GM18517 (cell line): ENCODE results near the gene LAMA2.

ENCODE experiments used
- ATAC-seq: cut with Tn5 transposase; IDR thresholded peaks from one replicate; pipeline ENCODE4 v1.9.1; 2021; ENCODE audit warnings: mild to moderate bottlenecking, moderate library complexity; ENCODE audit not compliant: unreplicated experiment

The LAMA2 gene

GRCh38 chr6:128903715-128904114 is 20.8 kb downstream of the LAMA2 start:
- ATAC-seq, result no peak

- ATAC-seq, result no peak
Measured at GRCh38 chr6:128914051-128914450, 31.1 kb downstream of the LAMA2 start.

- ATAC-seq, result no peak
Measured at GRCh38 chr6:128918886-128919285, 35.9 kb downstream of the LAMA2 start.

GRCh38 chr6:128919412-128920180 is 36.7 kb downstream of the LAMA2 start:
- ATAC-seq, result no peak

- ATAC-seq, result no peak
Measured at GRCh38 chr6:128925765-128926164, 42.8 kb downstream of the LAMA2 start.

- no peak for ATAC-seq
Measured at GRCh38 chr6:128929869-128930268, 46.9 kb downstream of the LAMA2 start.

- no peak for ATAC-seq
Measured at GRCh38 chr6:128930321-128930720, 47.4 kb downstream of the LAMA2 start.

- ATAC-seq, result no peak
Measured at GRCh38 chr6:128932061-128932460, 49.1 kb downstream of the LAMA2 start.

- no peak for ATAC-seq
Measured at GRCh38 chr6:128950864-128951263, 67.9 kb downstream of the LAMA2 start.

GRCh38 chr6:128952902-128953301 is 70.0 kb downstream of the LAMA2 start:
- no peak for ATAC-seq

GRCh38 chr6:128954308-128955043 is 71.5 kb downstream of the LAMA2 start:
- no peak for ATAC-seq

GRCh38 chr6:128963561-128963960 is 80.6 kb downstream of the LAMA2 start:
- ATAC-seq, result no peak

GRCh38 chr6:128964233-128964755 is 81.4 kb downstream of the LAMA2 start:
- no peak for ATAC-seq

GRCh38 chr6:128964771-128965170 is 81.8 kb downstream of the LAMA2 start:
- ATAC-seq, result no peak

- no peak for ATAC-seq
Measured at GRCh38 chr6:128966934-128967333, 84.0 kb downstream of the LAMA2 start.

- ATAC-seq, result no peak
Measured at GRCh38 chr6:128979071-128979470, 96.1 kb downstream of the LAMA2 start.

- ATAC-seq, result no peak
Measured at GRCh38 chr6:128981716-128982115, 98.8 kb downstream of the LAMA2 start.

- no peak for ATAC-seq
Measured at GRCh38 chr6:128990360-128990759, 107.4 kb downstream of the LAMA2 start.

GRCh38 chr6:128990915-128991314 is 108.0 kb downstream of the LAMA2 start:
- ATAC-seq, result no peak

GRCh38 chr6:128993166-128993565 is 110.2 kb downstream of the LAMA2 start:
- no peak for ATAC-seq

GRCh38 chr6:128997880-128998279 is 114.9 kb downstream of the LAMA2 start:
- no peak for ATAC-seq
